ENCODE data around the gene CD1C.
"Not testable (repeated sequence)": the region's sequence is repeated elsewhere in the genome, so short reads cannot be mapped to it uniquely, and the experiment has no call there.

Gene CD1C

DNA sequence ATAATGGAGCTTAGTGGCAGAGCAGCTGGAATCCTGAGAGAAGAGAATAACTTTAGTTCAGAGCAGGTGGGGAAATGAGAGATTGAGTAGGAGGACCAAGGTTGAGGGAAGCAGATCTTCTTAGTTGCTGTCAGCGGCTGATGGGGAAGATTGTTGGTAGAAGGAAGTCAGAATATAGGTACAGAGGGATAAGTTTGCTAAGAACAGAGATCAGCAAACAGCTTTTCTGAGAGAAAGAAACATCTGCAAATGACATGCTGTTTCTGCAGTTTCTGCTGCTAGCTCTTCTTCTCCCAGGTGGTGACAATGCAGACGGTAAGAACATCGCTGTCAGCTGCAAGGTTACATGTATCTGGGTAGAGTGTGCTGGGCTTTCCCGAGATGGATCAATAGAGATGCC, at the start of gene CD1C:
Gene CD1C (plus strand): TSS at position 113 of the 400 bp plus-strand sequence. CDS start 142 bp downstream, at position 255.
- FAIRE-seq, result no peak
- DNase-seq (ENCODE audit: insufficient read length, low spot score), result no peak

DNA sequence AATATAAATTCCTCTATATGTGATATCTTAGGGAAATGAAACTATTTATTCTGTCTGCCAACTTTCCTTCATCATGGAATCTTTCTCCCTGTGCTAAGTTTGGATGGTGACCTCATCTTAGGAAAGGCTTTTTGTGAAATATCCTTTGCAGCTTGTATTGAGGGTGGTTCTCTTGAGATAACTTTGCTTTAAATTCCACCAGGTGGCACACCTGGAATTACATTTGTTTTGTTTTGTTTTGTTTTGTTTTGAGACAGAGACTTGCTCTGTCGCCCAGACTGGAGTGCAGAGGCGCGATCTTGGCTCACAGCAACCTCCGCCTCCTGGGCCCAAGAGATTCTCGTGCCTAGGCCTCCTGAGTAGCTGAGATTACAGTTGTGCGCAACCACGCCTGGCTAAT, 43.1 kb upstream of the CD1C start:
- no peak for FAIRE-seq
- no peak for DNase-seq (ENCODE audit: insufficient read length, low spot score)

DNA sequence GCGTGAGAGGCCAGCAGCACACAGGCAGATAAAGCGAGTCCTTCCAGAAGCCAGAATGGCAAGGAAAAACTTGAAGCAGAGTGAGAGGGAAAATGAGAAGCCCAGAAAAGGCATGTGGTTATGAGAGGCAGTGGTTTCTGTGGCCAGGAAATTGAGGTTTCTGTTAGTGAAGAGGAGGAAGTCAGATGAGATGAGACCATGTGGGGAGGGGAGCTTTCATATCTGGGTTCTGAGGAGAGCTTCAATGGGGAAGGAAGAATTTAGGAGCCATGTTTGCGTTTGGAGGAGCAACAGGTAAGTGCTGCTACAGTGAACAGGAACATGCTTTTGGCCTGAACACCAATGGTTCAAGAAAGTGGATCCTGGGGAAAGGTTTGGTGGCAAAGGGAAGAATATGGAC, 41.6 kb upstream of the CD1C start:
- DNase-seq (ENCODE audit: insufficient read length, low spot score), result no peak
- no peak for FAIRE-seq

DNA sequence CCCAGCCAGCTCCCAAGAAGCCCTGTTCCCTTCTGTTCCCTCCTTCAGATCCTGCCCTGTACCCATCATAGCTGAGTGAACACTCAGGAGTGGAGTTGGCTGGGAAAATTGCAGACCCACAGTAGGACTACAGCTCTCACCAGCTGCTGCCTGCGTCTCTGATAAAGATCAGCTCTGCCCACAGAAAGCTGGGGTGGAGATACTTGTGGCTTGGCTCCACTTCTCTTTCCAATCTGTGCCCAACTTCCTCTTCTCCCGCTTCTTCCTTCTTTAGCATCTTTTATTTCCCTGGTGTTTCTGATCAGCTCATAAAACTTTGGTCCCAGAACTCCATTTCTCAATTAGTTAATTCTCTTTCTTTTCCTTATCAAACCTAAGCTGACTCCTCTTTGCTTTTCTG, 41.0 kb upstream of the CD1C start:
- no peak for DNase-seq (ENCODE audit: insufficient read length, low spot score)
- no peak for FAIRE-seq

DNA sequence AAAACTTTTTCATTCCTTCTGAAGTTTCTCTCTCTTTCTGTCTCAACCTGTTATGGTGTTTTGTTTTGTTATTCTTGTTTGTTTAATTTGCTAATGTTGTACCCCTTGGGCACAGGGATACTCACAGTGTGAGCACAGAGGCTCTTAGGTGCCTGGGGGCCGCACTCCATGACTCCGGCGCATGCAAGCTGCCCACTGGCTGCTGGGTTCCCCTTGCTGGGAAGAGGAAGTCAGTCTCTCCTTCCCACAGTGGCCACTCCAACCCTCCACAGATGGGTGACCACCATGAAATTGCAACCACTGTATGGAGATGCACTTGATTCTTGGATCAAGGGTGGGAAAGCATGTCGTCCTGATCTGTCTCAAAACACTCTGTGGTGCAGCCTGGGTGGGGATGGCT, 40.1 kb upstream of the CD1C start:
- FAIRE-seq, result no peak

DNA sequence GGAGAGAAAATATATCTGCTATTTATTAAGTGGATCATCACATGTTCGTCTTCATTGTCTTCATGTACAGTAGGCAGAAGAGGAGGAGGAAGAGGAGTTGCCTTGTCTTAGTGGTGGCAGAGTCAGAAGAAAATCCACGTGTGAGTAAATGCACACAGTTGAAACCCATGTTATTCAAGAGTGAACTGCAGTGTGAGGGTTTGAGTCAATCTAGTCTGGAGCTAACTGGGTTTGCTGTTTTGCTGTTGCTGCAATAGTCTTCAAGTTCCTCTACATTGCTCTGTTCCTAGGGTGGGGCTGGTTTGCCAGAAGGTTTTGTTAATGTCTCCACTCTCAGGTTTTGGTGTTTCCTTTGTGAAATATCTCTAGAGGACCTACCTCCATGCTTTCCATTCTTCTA, 38.6 kb upstream of the CD1C start:
- FAIRE-seq (no peak), DNase-seq (ENCODE audit: insufficient read length, low spot score) (no peak)

More for the DNA sequence above, 40.1 kb upstream of the CD1C start:
- no peak for DNase-seq (ENCODE audit: insufficient read length, low spot score)

DNA sequence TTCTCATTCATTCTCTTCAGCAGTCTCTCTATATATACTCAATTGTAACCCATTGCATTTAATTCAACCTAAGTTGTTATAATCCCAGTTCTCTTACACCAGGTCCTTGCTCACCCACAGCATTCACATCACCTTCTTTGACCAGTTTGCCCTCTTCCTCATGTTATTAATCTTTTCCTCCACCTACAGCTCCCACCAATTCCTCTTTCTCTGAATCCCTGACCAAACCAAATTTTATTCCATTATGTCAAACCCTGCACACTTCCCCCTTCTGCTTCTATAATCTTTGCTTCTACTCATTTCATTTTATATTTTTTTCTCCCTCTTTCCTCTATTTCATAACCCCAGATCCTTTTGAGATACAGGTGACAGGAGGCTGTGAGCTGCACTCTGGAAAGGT, 34.1 kb upstream of the CD1C start:
- no peak for DNase-seq (ENCODE audit: insufficient read length, low spot score)
- FAIRE-seq, result no peak

DNA sequence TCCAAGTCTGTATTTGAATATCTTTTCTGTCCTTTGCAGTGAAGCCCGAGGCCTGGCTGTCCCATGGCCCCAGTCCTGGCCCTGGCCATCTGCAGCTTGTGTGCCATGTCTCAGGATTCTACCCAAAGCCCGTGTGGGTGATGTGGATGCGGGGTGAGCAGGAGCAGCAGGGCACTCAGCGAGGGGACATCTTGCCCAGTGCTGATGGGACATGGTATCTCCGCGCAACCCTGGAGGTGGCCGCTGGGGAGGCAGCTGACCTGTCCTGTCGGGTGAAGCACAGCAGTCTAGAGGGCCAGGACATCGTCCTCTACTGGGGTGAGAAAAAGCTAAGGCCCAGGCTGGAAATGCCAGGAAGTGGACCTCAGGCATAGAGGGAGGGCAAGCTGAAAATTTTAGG, 33.0 kb upstream of the CD1C start:
- DNase-seq (ENCODE audit: insufficient read length, low spot score), result not testable (repeated sequence)

DNA sequence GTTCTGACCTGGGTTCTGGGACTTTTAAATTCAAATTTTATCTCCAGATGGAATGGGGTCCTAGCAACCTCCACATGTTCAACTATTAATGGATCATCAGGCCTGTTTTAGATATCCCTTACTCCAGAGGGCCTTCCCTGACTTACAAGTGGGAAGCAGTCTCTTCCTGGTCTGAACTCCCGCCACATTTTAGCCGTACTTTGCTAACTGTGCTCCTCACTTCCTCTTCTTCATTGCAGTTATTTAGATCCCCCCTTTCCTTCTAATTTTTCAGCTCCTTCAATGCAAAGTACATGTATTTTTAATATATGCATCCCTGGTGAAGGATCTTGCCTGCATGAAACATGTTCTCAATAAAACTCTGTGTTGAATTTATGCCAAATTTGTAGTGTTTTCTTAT, 31.8 kb upstream of the CD1C start:
- FAIRE-seq (no peak), DNase-seq (ENCODE audit: insufficient read length, low spot score) (no peak)

More for the DNA sequence above, 33.0 kb upstream of the CD1C start:
- FAIRE-seq, result not testable (repeated sequence)

DNA sequence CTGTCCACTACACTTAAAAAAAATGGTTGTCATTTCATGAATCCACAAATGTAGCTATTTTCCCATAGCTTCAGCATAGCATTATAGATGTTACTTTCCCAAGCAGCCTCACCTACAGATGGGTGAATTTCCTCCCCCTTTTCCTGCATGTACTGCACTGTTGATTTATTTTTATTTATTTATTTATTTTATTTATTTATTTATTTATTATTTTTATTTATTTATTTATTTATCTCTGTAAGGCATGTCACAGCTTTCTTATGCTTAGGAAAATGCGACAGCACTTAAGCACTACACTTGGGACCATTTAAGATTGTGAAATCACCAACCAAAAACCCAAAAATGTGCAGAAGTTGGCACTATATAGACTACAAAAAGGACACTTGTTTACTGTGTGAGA, 30.6 kb upstream of the CD1C start:
- DNase-seq (ENCODE audit: insufficient read length, low spot score), result no peak

DNA sequence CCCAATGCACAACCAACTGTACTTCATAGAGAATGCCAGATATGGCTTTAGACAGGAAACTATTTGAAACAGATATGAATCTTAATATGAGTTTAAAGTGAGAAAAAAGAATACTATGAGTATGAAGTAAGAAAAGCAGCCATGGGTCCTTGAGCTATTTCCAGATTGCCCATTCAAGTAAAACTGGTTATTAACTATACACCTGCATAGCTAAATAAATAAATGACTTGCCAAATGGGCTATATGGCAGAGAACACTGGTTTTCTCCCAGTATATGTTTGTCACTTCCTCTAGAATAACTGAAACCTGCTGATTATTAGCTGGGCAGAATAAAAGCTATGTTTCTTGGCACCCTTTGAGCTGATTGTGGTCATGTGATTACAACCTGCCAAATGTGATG, 17.0 kb upstream of the CD1C start:
- FAIRE-seq (no peak), DNase-seq (ENCODE audit: insufficient read length, low spot score) (no peak)

More for the DNA sequence above, 30.6 kb upstream of the CD1C start:
- FAIRE-seq, result no peak

DNA sequence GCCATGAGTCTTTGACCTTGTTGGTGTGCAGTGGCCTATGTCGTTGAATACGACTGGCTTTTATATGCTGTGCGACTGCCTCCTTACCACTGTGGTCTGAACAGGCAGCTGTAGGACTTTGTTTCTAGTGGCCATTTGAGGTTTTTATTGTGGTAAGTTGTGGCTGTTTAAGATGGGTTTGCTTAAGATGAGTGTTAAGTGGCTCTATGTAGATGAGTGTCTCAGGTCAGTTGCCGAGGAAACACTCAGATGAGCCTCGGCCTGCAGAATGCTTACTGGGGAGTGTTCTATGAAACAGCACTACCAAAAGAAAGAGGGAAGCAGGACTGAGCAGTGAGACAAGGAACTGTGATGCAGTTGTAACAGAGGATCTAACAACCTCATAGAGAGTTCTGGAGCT, 14.9 kb upstream of the CD1C start:
- no peak for FAIRE-seq
- no peak for DNase-seq (ENCODE audit: insufficient read length, low spot score)

DNA sequence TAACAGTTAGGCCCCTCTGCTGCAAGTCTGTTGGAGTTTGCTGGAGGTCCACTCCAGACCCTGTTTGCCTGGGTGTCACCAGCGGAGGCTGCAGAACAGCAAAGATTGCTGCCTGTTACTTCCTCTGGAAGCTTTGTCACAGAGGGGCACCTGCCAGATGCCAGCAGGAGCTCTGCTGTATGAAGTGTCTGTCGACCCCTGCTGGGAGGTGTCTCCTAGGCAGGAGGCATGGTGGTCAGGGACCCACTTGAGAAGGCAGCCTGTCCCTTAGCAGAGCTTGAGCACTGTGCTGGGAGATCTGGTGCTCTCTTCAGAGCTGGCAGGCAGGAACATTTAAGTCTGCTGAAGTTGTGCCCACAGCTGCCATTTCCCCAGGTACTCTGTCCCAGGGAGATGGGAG, 7.3 kb upstream of the CD1C start:
- FAIRE-seq; DNase-seq (ENCODE audit: insufficient read length, low spot score): not testable (repeated sequence)

DNA sequence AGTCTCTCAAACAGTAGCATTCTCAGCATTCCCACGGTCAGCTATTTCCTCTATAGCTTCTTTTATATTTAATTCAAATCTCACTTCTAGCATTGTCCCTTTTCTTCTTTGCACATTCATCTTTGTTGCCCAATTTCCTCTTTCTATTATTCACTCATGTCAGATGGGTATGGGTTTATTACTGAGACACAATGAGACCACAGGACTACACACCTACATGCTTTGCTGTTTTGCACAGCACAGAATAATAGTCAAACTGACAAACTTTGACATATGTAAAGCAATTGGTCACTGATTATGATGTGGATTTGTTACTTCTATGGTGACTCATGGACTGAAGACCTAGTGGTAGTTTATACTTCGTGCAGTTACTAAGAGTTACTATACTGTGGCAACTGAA, 5.8 kb upstream of the CD1C start:
- FAIRE-seq (no peak), DNase-seq (ENCODE audit: insufficient read length, low spot score) (no peak)

DNA sequence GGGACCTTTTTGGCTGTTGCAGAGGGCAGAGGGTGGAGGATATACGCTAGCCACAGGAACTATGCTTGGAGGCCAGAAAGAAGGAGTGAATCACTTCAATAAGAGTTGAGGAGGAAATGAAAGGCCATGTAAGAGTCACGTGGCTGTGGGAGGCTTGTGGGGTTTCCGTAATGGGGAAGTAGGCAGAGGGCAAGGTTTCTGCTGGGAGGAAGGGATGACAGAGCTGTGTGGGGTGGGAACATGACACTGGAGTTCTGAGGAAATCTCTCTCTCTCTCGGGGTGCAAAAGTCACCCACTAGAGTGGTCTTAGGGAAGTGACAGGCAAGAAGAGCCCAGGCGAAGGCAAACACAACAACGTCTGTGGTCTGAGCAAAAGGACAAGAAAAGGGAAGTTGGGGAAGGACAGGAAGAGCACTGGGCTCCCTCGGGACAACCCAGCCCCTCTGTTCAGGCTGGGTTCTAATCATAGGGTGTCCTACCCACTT, 3.9 kb upstream of the CD1C start:
- FAIRE-seq, result no peak
- DNase-seq (ENCODE audit: insufficient read length, low spot score), result no peak

DNA sequence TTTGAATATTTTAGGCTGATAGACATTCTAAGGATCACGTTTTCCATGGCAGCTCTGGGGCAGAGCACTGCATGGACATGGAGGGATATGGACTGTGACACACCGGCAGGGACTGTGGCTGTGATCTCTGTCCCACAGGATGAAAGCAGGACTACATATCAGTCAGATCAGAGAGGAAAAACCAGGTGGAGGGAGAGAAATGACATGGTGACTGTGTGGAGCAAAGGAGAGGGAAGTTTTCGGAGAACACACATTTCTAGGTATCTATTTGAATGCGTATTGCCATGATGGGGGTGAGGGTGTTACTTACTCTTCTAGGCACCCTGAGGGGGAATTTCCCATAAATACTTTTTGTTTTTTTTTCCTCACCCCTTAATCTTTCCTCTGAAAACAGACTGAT, 3.2 kb upstream of the CD1C start:
- DNase-seq (ENCODE audit: insufficient read length, low spot score) (no peak), FAIRE-seq (no peak)

DNA sequence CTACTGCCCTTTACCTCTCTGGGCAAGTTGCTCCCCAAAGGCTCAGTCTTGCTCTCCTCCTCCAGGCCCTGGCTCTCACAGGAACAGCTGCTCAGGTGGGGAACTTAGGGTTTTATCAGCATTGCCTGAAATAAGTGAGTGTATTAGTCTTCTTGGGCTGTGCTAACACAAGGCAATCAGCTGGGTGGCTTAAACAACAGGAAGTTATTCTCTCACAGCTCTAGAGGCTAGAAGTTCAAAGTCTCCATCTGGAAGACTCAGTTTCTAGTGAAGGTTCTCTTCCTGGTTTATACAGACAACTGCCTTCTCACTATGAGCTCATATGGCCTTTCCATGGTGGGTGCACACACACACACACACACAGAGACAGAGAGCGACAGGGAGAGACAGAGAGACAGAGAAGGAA, 2.8 kb upstream of the CD1C start:
- FAIRE-seq (no peak), DNase-seq (ENCODE audit: insufficient read length, low spot score) (no peak)

DNA sequence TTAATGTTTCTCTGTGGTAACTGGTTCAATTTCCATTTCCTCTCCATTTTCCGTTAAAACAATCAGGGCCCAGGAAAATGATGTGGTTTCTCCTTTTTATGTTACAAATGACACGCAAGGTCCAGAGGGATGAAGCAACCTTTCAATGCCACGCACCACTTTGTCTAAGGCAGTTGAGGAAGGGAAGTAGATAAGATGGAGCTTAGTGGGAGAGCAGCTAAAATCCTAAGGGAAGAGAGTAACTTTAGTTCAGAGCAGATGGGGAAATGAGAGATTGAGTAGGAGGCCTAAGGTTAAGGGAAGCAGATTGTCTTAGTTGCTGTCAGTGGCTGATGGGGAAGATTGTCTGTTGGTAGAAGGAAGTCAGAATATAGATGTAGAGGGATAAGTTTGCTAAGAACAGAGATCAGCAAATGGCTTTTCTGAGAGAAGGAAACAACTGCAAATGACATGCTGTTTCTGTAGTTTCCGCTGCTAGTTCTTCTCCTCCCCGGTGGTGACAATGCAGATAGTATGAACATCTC, 660 bp downstream of the CD1C start:
- FAIRE-seq (no peak), DNase-seq (ENCODE audit: insufficient read length, low spot score) (no peak)

DNA sequence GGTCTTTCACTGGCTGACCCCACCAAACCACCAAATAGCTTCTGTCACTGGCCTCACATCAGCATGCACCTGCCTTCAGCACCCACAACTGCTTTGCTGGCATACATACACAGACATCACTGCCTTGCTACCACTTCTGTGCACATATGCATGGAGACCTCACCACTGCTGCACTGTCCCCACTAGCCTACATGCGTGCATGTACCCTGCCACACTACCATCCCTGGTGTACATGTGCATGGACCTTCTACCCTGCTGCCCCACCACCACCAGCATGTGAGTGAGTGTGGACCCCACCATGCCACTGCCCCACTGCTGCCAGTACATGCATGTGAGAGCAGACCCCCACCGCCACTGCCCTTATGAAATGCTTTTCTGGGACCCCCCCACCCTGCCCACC, 6.1 kb downstream of the CD1C start:
- no peak for FAIRE-seq

DNA sequence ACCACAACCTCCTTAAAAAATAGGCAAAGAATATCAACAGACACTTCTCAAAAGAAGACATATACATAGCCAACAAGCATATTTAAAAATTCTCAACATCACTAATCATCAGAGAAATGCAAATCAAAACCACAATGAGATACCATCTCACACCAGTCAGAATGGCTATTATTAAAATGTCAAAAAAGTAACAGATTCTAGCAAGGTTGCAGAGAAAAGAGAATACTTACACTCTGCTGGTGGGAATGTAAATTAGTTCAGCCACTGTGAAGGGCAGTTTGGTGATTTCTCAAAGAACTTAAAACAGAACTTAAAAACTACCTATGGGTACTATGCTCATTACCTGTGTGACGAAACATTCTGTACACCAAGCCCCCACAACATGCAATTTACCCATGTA, 20.9 kb downstream of the CD1C start:
- FAIRE-seq, result no peak
- DNase-seq (ENCODE audit: insufficient read length, low spot score), result no peak

More for the DNA sequence above, 6.1 kb downstream of the CD1C start:
- DNase-seq (ENCODE audit: insufficient read length, low spot score), result no peak

DNA sequence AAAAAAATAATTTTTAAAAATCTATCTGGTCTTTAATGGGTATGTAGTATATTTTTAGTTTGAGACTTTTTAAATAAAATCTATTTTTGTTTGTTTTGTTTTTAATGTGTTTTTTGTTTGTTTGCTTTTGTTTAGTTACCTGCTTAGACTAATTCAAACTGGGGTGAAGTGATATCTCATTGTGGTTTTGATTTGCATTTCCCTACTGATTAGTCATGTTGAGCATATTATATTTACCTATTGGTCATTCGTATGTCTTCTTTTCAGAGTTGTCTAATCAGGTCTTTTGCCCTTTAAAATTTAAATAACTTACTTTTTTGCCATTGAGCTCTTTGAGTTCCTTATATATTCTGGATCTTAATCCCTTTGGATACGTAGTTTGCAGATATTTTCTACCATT, 21.3 kb downstream of the CD1C start:
- no peak for DNase-seq (ENCODE audit: insufficient read length, low spot score)
- FAIRE-seq, result no peak

DNA sequence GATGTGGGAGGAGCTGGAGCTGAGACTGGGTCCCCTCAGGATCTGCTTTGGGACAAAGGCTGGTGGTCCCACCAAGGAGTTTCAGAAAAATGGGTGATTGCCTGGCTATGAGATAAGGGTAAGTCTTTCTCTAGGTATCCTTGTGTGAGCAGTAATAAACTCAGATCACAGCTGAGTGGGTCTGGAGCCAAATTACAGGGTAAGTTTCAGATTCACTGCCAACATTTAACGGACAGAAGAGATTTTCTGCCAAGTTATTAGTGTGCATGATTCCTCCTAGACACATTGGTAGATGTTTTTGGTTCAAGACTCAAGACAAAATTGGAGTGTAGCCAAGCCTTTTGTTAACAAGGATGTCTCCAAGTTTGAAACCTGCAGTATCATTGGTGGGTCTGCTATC, 34.1 kb downstream of the CD1C start:
- no peak for DNase-seq (ENCODE audit: insufficient read length, low spot score)
- FAIRE-seq, result no peak

DNA sequence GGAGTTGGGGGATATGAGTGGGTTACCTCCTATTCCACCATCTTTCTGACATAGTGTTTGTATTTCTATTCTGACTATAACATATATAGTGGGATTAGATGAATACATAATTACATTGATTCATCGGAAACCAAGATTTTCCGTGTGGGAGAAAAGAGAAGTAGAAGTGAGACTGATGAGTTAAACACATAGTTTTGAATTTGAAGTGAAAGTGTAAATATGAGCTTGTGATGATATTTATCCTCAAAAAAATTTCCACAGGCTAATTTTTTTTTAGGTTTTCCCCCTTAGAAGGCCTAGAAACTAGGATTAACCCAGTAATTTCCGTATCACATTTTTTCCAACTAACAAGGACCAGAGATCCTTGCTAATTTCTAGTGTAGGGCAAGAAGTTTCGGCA, 34.7 kb downstream of the CD1C start:
- FAIRE-seq, result no peak
- DNase-seq (ENCODE audit: insufficient read length, low spot score), result no peak

Measured in HTR-8/SVneo (cell line).